GM19025 (cell line): ENCODE data around the gene IL10.

Experiments
- ATAC-seq: cut with Tn5 transposase; IDR thresholded peaks from one replicate; pipeline ENCODE4 v1.9.1; 2021; ENCODE audit warnings: mild to moderate bottlenecking, low read depth, moderate library complexity; ENCODE audit not compliant: unreplicated experiment

IL10 gene

DNA sequence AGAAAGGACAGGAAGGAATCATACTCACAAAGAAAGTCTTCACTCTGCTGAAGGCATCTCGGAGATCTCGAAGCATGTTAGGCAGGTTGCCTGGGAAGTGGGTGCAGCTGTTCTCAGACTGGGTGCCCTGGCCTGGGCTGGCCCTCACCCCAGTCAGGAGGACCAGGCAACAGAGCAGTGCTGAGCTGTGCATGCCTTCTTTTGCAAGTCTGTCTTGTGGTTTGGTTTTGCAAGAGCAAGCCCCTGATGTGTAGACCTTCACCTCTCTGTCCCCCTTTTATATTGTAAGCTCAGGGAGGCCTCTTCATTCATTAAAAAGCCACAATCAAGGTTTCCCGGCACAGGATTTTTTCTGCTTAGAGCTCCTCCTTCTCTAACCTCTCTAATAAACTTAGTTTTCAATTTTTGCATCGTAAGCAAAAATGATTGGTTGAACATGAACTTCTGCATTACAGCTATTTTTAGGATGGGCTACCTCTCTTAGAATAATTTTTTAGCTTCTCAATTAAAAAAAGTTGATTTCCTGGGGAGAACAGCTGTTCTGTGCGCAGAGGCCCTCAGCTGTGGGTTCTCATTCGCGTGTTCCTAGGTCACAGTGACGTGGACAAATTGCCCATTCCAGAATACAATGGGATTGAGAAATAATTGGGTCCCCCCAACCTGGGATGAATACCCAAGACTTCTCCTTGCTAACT is at the start of gene IL10:
Gene IL10 (minus strand): TSS at position 252 of the 695 bp plus-strand sequence. CDS start 59 bp downstream, at position 193.
- ATAC-seq = no peak

DNA sequence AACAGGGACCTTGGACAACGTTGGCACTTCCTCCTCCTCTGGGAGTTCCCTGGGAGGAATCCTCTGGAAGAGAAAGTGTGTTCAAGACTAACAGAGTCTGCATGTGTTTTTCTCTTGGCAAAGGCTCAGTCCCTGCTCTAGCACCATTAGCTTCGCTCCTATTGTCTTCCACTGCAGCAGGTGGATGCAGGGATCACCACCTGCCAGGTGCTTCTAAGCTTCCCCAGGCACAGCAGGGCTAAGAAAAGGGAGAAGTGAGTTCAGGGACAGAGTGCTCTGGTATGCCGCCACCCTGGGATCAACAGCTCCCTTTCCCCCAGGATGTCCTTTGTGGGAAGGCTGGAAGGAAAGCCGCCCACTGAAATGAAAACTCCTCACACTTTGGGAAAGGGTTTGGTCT is 49.2 kb upstream of the IL10 start:
- ATAC-seq = no peak

DNA sequence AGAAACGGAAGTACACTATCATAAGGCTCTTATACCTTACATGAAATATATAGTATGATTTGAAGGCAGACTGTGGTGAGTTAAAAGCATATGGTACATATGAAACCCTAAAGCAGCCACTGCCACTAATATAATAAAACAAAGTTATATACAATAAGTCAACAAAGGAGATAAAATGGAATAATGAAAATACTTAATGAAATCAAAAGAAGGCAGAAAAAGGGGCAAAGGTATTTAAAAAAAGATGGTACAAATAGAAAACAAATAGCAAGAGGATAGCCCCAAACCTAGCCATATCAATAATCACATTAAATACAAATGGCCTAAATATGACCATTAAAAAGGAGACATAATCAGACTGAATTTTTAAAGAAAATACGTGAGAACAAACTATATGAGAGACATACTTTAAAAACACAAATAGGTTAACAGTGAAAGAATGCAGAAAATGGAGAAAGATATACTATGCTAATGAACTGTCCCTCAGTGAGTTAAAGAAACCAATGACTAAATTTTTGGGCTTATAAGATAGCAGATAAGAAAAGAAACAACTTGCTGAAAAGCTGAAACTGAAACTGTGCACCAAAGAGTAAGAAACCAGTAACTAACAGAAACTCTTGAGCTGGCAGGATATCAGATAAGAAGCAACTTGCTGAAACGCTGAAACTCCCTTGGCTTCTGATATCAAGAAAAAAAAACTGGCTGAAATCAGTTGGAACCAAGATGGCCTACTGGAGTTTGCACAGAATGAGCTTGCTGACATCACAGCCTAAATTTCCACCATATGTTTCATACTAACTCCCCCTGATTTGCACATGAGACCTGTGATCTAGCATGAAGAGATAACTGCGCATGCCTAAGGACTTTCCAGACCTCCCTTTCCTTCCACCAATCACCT is 44.3 kb upstream of the IL10 start:
- no peak for ATAC-seq

DNA sequence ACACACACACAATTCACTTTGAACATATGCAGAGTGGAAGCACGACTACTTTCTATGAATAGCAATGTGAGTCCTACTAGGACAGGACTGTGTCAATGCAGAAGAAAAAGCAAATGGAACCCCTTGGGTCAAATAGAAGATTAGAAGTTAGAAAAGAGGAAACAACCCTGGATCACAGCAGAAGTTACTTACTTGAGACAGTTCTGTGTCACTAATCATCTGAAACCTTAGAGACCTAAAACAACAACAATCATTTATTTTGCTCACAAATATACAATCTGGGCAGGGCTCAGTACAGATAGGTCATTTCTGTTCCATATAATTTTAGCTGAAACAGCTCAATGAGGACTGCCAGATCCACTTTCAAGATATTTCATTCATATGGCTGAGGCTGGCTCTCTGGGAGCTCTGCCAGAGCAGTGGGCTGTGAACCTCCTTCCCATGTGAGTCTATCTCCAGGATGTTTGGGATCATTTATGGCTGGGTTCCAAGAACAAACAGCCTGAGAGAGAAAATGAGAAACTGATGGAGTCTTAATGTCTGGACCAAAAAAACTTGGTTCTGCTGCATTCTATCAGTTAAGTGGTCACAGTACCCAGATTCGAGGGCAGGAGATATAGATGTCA is 42.5 kb upstream of the IL10 start:
- no peak for ATAC-seq

DNA sequence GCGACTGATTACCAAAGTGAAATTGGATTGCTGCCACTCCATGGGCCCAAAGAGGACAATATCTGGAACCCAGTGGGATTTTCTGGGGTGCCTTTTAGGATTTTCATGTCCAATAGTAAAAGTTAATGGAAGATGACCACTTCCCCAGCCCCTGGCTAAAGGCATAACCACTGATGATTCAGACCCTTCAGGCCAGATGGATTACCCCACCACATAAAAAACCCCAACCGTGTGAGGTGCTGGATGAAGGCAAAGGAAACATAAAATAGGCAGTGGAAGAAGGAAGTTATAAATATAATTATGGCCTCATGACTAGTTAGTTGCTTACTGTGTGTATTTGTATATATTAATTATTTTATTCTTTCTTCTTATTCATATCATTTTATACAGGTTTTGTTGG is 40.2 kb upstream of the IL10 start:
- ATAC-seq = no peak

DNA sequence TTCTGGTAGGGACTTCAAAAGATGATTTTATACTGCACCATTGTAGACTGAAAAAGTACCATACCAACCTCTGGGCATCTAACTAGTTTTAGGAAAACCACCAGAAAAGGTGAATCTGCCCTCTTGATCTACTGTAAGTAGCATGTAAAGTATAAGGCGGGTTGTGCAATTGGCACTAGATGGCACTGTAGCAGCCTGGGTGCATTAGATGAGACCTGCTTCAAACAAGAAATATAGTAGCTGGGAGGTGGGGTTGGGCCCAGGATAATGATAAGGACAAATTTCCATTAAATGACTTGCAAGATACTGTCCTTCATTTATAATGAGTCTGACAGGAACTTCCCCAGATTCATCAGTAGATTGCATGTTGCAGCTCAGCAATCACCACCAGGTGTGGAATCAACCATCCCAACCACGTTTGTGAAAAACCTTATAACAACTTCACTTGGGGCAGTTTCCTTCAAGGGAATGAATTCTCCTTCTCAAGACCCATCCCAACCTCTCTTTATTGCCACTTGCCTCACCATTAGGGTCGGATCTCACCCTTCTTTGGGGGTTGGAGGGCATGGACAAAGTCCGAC is 37.3 kb upstream of the IL10 start:
- no peak for ATAC-seq

DNA sequence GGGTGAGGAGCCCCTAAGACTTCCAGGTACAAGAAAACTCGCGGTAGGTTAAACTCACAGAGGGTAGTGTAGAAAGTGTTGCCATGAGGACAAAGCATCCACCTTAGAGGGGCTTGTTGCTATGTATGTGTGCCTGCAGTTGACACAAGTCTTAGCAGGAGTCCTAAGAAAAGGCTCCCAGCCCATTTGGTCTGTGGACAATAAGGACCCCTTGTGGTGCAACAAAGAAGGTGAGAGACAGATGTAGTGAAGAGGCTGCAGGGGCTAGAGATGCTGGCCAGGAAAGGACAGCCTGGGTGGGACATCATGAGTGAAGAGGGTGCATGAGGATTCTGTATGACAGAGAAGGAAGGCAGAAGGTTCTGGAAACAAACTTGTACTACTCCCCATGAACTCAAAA is 36.3 kb upstream of the IL10 start:
- ATAC-seq = no peak

DNA sequence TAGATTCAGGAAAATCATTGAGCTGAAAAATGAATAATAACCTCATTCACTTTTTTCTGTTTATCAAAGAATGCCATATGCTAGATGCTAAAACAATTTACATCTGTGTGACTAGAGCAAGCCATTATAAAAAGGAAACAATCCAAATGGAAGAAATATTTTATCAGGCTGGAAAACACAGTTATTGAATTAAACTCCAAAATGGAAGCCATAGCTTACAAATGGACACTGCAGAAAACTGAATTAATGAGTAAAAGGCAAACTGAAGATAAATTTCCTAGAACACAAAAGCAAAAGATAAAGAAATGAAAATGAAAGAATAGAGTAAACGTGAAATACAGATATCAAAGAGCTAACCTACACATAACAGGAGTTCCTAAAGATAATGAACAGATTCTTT is 33.1 kb upstream of the IL10 start:
- no peak for ATAC-seq

DNA sequence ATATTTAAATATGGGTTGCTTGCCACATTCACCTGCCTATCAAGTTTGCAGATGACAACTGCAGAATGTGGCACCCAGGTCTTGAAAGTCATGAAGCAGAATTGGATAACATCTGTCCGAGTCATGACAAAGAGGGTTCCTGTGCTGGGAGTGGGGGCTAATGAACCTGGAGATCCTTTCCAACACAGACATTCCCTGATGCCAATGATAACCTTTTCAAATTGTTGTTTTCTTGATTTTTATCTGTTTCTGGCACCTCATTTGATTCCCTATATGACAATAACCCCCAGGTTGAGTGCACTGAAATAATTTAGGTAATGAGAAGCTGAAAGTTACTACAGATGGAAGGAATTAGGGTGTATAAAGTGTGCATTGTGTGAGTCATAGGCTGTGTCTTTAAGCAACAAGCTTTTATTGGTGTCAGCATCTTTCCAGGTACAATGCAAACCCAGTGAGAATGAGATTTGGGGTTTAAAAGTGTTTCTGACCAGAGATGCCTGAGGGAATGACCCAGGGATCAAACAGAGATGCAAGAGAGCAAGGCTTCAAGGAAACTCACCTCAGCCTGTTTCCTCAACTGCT is 32.0 kb upstream of the IL10 start:
- no peak for ATAC-seq

DNA sequence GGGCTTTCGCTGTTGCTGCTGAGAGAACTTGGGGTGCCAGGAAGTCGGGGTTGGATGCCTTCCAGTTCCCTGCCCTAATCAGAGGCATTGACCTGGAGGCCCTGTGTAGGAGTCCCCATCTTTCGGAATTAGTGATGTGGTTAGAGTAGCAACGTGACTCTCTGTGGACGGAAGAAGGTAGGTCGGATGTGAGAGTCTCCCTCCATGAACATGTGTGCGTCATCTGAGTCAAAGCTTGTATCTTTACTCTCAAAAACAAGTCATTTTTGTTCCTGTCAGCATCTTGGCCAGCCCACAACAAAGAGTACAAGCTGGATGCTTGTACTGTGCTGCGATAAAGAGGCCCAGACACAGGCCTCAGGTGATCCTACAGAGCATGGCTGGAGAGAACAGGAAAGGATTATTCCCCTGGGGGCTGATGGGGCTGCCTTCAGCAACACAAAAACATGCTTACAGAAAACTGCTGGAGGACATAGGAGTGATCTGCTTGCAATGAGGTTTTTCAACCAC is 31.0 kb upstream of the IL10 start:
- ATAC-seq = peak; percentile 100

DNA sequence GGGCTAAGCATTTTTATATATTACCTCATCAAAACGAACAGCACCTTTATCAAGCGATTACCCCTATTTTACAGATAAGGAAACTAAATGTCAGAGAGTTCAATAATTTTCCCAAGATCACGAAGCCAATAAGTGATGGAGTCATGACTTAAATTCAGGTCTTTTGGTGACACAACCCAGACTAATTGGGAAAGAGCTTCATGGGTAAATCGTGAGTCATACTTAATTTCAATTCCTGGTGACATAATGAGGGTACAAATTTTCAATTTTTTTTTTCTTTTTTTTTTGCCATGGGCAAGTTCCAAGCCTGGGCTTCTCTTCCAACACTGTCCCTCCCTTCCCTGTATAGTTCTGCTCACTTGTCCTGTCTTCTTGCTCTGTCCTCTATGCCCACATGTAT is 30.1 kb upstream of the IL10 start:
- no peak for ATAC-seq

DNA sequence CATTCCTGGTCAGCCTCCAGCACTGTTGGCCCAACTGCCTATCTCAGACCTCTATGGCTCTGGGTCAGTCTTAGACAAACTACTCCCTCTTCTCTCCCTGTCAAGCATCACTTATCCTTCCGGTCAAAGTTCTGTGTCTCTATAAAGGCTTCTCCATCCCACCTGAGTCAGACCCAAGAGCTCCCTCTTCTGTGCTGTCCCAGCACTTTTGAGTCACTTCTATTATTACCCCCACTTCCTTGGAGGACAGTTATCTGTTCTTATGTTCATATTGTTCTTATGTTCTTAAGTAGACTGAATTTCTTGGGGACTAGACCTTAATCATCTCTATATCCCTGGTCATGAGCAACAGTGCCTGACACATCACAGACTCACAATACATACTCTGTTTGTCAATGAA is 29.2 kb upstream of the IL10 start:
- no peak for ATAC-seq

DNA sequence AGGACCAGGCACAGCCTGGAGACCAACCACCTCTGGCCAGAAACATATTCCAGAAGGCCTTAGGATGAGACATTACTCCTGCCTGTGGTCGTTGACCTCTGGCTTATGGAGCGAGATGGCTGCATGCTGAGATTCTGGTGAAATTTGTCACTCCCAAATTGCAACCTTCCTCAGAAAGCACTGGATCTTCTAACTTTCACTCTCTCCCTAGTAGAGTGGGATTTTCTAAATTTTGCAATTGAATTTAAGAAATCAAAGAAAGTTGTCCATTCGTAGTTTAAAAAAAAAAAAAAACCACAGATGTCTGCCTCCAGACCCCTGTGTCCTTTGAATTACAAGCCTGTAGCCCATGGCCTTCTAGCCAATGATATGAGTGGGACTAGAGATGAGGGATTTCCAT is 28.6 kb upstream of the IL10 start:
- no peak for ATAC-seq

DNA sequence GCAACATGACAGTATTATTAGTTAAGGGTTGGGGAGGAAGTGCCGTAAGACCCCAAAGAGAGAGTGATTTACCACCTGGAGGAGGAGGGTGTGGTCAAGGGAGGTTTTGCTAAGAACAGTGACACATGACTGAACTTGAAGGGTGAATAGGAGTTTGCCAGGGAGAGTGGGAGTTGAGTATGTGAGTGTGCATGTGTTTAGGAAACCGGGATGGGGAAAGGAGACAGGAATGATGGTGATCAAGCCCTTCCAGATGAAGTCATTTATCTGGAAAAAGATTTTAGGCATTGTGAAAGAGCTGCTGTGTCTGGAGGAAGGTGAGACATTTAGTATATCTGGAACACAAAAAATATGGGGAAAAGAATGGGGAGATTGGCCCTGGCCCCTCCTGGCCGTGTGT is 28.1 kb upstream of the IL10 start:
- ATAC-seq = no peak

DNA sequence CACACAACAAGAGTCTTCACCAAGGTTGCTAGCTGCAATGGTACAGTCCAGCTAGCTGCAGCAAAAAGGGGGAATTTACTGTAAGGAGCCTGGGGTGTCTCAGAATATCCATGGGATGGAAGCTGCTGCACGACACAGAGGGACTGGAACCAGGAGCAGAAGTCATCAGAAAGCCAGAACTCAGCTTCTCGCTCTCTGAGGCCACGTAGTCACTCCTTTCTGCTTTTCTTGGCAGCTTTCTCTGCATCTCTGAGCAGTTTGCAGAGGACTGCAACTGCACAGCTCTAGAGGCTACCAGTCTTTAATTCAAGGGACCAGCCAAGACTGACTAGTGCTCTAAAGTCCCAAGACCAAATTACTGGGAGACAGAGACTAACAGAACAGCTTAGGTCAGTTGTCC is 27.0 kb upstream of the IL10 start:
- no peak for ATAC-seq

DNA sequence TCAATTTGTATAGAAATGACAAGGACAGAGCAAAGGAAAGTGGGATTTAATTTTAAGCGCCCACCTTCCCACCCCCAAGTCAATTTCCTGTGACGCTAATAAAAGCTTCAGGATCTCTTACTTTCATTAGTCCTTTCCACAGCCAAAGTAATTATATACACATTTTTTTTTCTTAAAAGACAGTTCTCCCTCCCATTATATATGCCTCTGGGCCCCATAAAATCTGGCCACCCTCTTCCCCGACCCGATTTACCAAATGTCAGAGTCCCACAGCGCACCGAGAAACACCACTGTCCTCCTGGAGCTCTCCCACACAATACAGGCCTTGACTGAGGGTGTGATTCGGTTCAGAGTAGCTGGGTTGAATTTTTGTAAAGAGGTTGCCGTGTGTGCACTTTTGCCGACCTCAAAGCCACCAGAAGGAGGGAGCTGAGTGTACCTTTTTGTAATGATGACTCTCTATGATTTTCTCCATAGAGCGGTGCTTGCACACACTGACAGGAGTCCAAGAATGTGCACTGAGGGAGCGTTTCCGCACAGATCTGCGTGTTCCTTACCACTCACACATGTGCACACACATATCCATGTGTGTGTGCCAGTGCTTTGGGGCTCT is 26.2 kb upstream of the IL10 start:
- ATAC-seq = no peak

DNA sequence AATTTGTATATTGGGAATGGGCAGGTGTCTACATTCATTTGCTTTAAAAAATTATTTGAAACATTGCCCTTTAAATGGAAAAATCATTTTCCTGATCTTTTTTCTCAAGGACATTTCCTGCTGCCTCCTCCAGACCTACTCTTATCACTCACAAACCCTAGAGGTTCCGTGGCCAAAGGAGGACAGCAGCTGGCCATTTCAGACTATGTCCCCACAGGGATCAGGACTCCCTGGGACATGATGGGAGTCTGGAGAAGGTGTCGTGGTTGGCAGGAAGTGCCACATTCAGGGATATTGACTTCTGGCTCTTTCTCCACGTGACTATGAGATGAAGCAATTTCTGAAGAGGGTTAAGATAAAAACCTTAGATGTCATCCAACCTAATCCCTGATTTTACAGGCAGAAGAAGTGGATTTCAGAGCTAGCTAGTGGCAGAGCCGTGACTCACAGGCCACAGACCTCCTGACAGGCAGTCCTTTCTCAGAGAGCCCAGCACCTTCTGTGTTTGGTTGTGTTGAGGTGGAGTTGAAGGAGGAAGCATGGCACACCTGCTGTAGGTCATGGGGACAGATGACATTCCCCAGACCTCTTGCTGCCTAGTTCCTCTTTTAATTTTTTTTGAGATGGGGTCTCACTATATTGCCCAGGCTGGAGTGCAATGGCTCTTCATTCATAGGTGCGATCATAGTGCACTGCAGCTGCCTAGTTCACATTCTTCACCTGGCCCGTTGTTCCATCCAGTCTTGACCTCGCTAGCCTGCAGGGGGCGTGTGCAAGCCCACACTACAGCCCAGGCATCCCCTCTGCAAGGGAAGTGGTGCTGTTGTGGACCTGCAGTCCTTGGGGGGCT is 25.5 kb upstream of the IL10 start:
- ATAC-seq = no peak

DNA sequence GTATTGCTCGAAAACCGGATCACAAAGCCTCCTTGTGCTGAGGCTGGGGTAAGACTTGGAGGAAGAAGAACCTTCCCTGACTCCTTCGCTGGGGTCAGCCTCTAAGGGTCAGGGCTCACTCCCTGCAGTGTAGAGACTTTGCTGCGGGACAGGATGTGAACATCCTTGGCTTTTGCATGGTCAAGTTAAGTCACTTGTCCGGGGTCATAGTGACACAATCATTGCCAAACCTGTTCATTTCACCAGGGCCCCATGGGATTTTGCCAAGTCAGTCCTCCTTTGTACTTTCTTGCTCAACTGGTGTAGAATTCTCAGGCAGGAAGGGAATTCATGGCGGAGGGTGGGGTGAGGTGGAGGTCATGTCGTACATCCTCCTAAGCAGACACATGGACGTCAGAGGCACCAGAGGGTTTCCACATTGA is 24.7 kb upstream of the IL10 start:
- no peak for ATAC-seq

DNA sequence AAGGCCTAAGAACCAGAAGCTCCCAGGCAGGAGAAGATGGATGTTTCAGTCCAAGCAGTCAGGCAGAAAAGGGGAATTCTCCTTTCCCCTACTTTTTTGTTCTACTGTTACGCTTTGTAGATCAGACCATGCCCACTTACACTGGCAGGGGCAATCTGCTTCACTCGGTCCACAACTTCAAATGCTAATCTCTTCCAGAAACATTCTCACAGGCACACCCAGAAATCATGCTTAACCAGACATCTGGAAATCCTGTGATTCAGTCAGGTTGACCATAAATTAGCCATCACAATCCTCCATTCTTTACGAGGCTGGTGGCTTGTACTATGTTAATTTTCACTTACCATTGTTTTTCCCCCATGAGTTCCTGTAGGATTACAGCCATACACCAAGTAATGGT is 23.8 kb upstream of the IL10 start:
- ATAC-seq = no peak
